ENCODE measurements around the gene SOAT1. TPM values are rescaled to one million over a fixed set of nuclear protein-coding genes. Genes with fewer than 3 reads are reported as not detected.

Gene SOAT1
- total RNA-seq, 2 donors from 2014 or later: 7.9 to 10.8 TPM

GRCh38 chr1:179310291-179310690, 16.7 kb downstream of the SOAT1 start:
- TF ChIP-seq CTCF (IDR thresholded peaks at IDR 0.05): no peak
- Histone ChIP-seq H3K9me3 (no peaks in the 10 kb centered on the region), H3K27ac (no peak overlapping the region), H3K36me3 (no peaks in the 10 kb centered on the region), H3K4me3 (no peak overlapping the region), H3K27me3 (no peaks in the 10 kb centered on the region), H3K4me1 (no peaks in the 10 kb centered on the region)
- DNase-seq (ENCODE audit: low spot score): no peak

GRCh38 chr1:179310721-179311120, 17.1 kb downstream of the SOAT1 start:
- TF ChIP-seq CTCF (IDR thresholded peaks at IDR 0.05): no peak
- Histone ChIP-seq H3K27ac (no peak overlapping the region), H3K4me1 (no peaks in the 10 kb centered on the region), H3K27me3 (no peaks in the 10 kb centered on the region), H3K36me3 (no peaks in the 10 kb centered on the region), H3K9me3 (no peaks in the 10 kb centered on the region), H3K4me3 (no peak overlapping the region)
- no peak for DNase-seq (ENCODE audit: low spot score)

GRCh38 chr1:179311149-179311700, 17.6 kb downstream of the SOAT1 start:
- no peaks in the 10 kb centered on the region for H3K36me3 ChIP-seq
- H3K9me3 ChIP-seq: no peaks in the 10 kb centered on the region
- H3K27me3 ChIP-seq: no peaks in the 10 kb centered on the region
- H3K27ac ChIP-seq: no peak overlapping the region
- no peak for DNase-seq (ENCODE audit: low spot score)
- no peak overlapping the region for H3K4me3 ChIP-seq
- H3K4me1 ChIP-seq: no peaks in the 10 kb centered on the region
- TF ChIP-seq CTCF (IDR thresholded peaks at IDR 0.05): no peak

GRCh38 chr1:179313004-179313403, 19.4 kb downstream of the SOAT1 start:
- H3K9me3 ChIP-seq: no peaks in the 10 kb centered on the region
- H3K27me3 ChIP-seq: no peaks in the 10 kb centered on the region
- no peak overlapping the region for H3K4me3 ChIP-seq
- no peak for TF ChIP-seq CTCF (IDR thresholded peaks at IDR 0.05)
- no peak for DNase-seq (ENCODE audit: low spot score)
- H3K36me3 ChIP-seq: no peaks in the 10 kb centered on the region
- H3K27ac ChIP-seq: no peak overlapping the region
- H3K4me1 ChIP-seq: no peaks in the 10 kb centered on the region

- Histone ChIP-seq H3K9me3 (no peaks in the 10 kb centered on the region), H3K27ac (no peak overlapping the region)
- TF ChIP-seq CTCF (IDR thresholded peaks at IDR 0.05): no peak
These were observed 21.3 kb downstream of the SOAT1 start for GRCh38 chr1:179314928-179315327.

GRCh38 chr1:179318491-179318890, 24.9 kb downstream of the SOAT1 start:
- H3K4me1 ChIP-seq: no peaks in the 10 kb centered on the region
- H3K27me3 ChIP-seq: no peaks in the 10 kb centered on the region
- no peak for DNase-seq (ENCODE audit: low spot score)
- H3K36me3 ChIP-seq: peaks cover under 1% of the 10 kb centered on the region
- H3K9me3 ChIP-seq: no peaks in the 10 kb centered on the region
- no peak overlapping the region for H3K4me3 ChIP-seq
- H3K27ac ChIP-seq: no peak overlapping the region
- TF ChIP-seq CTCF (IDR thresholded peaks at IDR 0.05): no peak

More at GRCh38 chr1:179314928-179315327, 21.3 kb downstream of the SOAT1 start:
- no peaks in the 10 kb centered on the region for H3K4me1 ChIP-seq
- H3K4me3 ChIP-seq: no peak overlapping the region
- no peaks in the 10 kb centered on the region for H3K27me3 ChIP-seq
- DNase-seq (ENCODE audit: low spot score): no peak
- no peaks in the 10 kb centered on the region for H3K36me3 ChIP-seq

All from right atrium auricular region (tissue), 2 donors.